ENCODE data around the gene TUSC2. TPM values are rescaled to one million over a fixed set of nuclear protein-coding genes. Genes with fewer than 3 reads are reported as not detected.

Gene TUSC2
- total and polyA plus RNA-seq, 2 of the 13 experiments (the other 11 are each of a cell fraction or from before 2014, with no cell fraction given) = 36.7 to 39.1 TPM

DNA sequence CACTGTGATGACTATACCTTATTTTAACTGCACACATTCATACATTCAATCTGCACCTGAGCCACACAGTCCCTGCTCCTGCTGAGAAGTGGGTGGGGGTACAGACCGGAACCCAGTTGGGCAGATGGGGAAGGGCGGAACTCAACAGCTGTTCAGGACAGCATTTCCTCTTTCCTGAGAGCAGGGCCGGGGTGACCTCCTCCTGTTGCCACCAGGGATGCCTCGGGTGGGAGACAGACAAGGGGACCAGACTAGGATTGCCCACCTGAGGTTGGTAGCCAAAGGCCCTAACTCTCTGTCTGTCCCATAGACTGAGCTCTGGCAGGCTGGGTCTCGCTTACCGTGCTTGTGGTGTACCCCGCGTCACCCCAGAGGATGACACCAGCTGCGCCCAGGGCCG lies 9.4 kb downstream of the TUSC2 start:
- ATAC-seq = no peak
- H3K4me3 ChIP-seq (replicated peaks in 1 of 3; ENCODE audit: insufficient read depth in 1 of 3, low read depth in 2 of 3, low read length in 3 of 3) = peak overlapping the region in 1 of 3 experiments; percentile 19; a peak in 1 of 6 replicates
- H3K9me3 ChIP-seq (ENCODE audit: low read length) = no peaks in the 10 kb centered on the region
- in situ Hi-C loops (cut with HindIII; ENCODE audit: extremely low pct_ligation_motif_present, low pct_unique_long_range_greater_than_20kb) = no loop called here
- CTCF ChIA-PET (ENCODE audit: low intra/inter-chr PET ratio, low total read pairs) = no interaction called here
- WGBS (ENCODE audit: low lambda C conversion rate) = 99% methylated on average over 10 of the region's 10 CpGs
- no peak for DNase-seq (ENCODE audit: low spot score)
- peak overlapping the region; percentile 94 for H3K4me2 ChIP-seq (ENCODE audit: low read depth, low read length)
- peaks cover 16 to 32% of the 10 kb centered on the region in 2 experiments for H3K36me3 ChIP-seq (replicated peaks in 1 of 2; ENCODE audit: control insufficient read depth in 1 of 2, insufficient read depth in 2 of 2, low read length in 2 of 2)
- peaks cover 25% of the 10 kb centered on the region for H3K79me2 ChIP-seq (ENCODE audit: insufficient read depth, low read length)
- POLR2A ChIA-PET = interaction anchor here (1.1 to 13.0 kb wide), 4 partner anchors 18 to 32 kb away, joined by 3 to 222 read pairs (median 6); partner anchors contain the start of genes CYB561D2, HYAL1, HYAL3 and IFRD2
- peaks cover 63% of the 10 kb centered on the region for H3K4me1 ChIP-seq (ENCODE audit: insufficient read depth, low read length)
- intact Hi-C loops (cut with micrococcal nuclease; ENCODE audit: unreplicated experiment) = no loop called here
- H3K27me3 ChIP-seq (ENCODE audit: control insufficient read depth in 1 of 2, insufficient read depth in 2 of 2, low read length in 2 of 2) = no peaks in the 10 kb centered on the region; a peak in 1 of 5 replicates
- peak overlapping the region; percentile 10; the same call in 1 of the 2 replicates for H3K9ac ChIP-seq (ENCODE audit: insufficient read depth, low read depth, low read length)
- BruUV-seq (replicated peaks) = no TSS peak
- no peak for FAIRE-seq
- H4K20me1 ChIP-seq (ENCODE audit: insufficient read depth, low read length) = no peaks in the 10 kb centered on the region
- H2AFZ ChIP-seq (ENCODE audit: low read length) = no peak overlapping the region
- peak overlapping the region; percentile 2 for H3K27ac ChIP-seq (ENCODE audit: extremely low read length, insufficient read depth, low read length)
- TF ChIP-seq YEATS2 (CRISPR knock-in tag; IDR thresholded peaks at IDR 0.05; ENCODE audit: borderline replicate concordance) (no peak), ZNF841 (CRISPR knock-in tag; IDR thresholded peaks at IDR 0.05; ENCODE audit: borderline replicate concordance) (no peak), EEA1 (CRISPR knock-in tag; IDR thresholded peaks at IDR 0.05; ENCODE audit: borderline replicate concordance) (no peak), ZBTB26 (CRISPR knock-in tag; IDR thresholded peaks at IDR 0.05; ENCODE audit: borderline replicate concordance) (no peak), REST (IDR thresholded peaks at IDR 0.05; ENCODE audit: borderline replicate concordance in 1 of 2, low read depth in 1 of 2, low read length in 2 of 2) (no peak), KDM3A (CRISPR knock-in tag; IDR thresholded peaks at IDR 0.05; ENCODE audit: low read depth) (no peak), ZFAT (CRISPR knock-in tag; conservative IDR thresholded peaks at IDR 0.05) (no peak), NFKBIZ (CRISPR knock-in tag; IDR thresholded peaks at IDR 0.05) (no peak), GATAD2A (CRISPR knock-in tag; IDR thresholded peaks at IDR 0.05) (no peak)
- TF ChIP-seq, protein P1, sequence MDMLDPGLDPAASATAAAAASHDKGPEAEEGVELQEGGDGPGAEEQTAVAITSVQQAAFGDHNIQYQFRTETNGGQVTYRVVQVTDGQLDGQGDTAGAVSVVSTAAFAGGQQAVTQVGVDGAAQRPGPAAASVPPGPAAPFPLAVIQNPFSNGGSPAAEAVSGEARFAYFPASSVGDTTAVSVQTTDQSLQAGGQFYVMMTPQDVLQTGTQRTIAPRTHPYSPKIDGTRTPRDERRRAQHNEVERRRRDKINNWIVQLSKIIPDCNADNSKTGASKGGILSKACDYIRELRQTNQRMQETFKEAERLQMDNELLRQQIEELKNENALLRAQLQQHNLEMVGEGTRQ (IDR thresholded peaks at IDR 0.05; ENCODE audit: low read depth, low read length) = no peak
- TF ChIP-seq, protein P1 (CRISPR knock-in tag; IDR thresholded peaks at IDR 0.05; ENCODE audit: borderline replicate concordance) = no peak
- TF ChIP-seq, protein P2, sequence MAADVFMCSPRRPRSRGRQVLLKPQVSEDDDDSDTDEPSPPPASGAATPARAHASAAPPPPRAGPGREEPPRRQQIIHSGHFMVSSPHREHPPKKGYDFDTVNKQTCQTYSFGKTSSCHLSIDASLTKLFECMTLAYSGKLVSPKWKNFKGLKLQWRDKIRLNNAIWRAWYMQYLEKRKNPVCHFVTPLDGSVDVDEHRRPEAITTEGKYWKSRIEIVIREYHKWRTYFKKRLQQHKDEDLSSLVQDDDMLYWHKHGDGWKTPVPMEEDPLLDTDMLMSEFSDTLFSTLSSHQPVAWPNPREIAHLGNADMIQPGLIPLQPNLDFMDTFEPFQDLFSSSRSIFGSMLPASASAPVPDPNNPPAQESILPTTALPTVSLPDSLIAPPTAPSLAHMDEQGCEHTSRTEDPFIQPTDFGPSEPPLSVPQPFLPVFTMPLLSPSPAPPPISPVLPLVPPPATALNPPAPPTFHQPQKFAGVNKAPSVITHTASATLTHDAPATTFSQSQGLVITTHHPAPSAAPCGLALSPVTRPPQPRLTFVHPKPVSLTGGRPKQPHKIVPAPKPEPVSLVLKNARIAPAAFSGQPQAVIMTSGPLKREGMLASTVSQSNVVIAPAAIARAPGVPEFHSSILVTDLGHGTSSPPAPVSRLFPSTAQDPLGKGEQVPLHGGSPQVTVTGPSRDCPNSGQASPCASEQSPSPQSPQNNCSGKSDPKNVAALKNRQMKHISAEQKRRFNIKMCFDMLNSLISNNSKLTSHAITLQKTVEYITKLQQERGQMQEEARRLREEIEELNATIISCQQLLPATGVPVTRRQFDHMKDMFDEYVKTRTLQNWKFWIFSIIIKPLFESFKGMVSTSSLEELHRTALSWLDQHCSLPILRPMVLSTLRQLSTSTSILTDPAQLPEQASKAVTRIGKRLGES (CRISPR knock-in tag; IDR thresholded peaks at IDR 0.05; ENCODE audit: borderline replicate concordance) = no peak
- TF ChIP-seq, protein P3, sequence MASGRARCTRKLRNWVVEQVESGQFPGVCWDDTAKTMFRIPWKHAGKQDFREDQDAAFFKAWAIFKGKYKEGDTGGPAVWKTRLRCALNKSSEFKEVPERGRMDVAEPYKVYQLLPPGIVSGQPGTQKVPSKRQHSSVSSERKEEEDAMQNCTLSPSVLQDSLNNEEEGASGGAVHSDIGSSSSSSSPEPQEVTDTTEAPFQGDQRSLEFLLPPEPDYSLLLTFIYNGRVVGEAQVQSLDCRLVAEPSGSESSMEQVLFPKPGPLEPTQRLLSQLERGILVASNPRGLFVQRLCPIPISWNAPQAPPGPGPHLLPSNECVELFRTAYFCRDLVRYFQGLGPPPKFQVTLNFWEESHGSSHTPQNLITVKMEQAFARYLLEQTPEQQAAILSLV (CRISPR knock-in tag; IDR thresholded peaks at IDR 0.05; ENCODE audit: borderline replicate concordance) = no peak

Data from HepG2 (cell line).